Activated CD4-positive, alpha-beta memory T cell treated with anti-CD3 and anti-CD28 coated beads for 36 hours (primary cell): Measurements from ENCODE around the gene RHOA. TPM values are rescaled to one million over a fixed set of nuclear protein-coding genes. Genes with fewer than 3 reads are reported as not detected.
"Not testable (repeated sequence)": the region's sequence is repeated elsewhere in the genome, so short reads cannot be mapped to it uniquely, and the experiment has no call there.

Experiments
- CTCF ChIA-PET: fragments of 350-600 bp; sonication (Branson Sonifier 250); formaldehyde crosslinking; loops from one replicate; lab custom pipeline; 2021; ENCODE audit warnings: antibody characterized with exemption, inconsistent platforms; lab: Charles Lee
- POLR2A ChIA-PET: fragments of 350-600 bp; sonication (Branson Sonifier 250); formaldehyde crosslinking; loops from one replicate; lab custom pipeline; 2021; ENCODE audit warnings: antibody characterized with exemption; lab: Charles Lee
- DNase-seq: peaks from one replicate; pipeline ENCODE4 v3.0.0-alpha.2; 2020
- H3K27ac Mint-ChIP-seq: one replicate; pipeline ENCODE4 v1.8.0; 2021; ENCODE audit warnings: mixed read lengths
- H3K27me3 Mint-ChIP-seq: one replicate; pipeline ENCODE4 v1.8.0; 2021; ENCODE audit warnings: mixed read lengths
- H3K36me3 Mint-ChIP-seq: one replicate; pipeline ENCODE4 v1.8.0; 2021; ENCODE audit warnings: mixed read lengths
- H3K4me1 Mint-ChIP-seq: one replicate; pipeline ENCODE4 v1.8.0; 2021; ENCODE audit warnings: low read depth, mixed read lengths
- H3K4me3 Mint-ChIP-seq: one replicate; pipeline ENCODE4 v1.8.0; 2021; ENCODE audit warnings: mild to moderate bottlenecking, mixed read lengths
- H3K9me3 Mint-ChIP-seq: one replicate; pipeline ENCODE4 v1.8.0; 2021; ENCODE audit warnings: mixed read lengths
- intact Hi-C: fragments of 100-400 bp; cut with micrococcal nuclease; formaldehyde crosslinking; loops from one replicate; pipeline ENCODE4 v1.15.1; 2023
- total RNA-seq, 2 experiments: library from RNA; stranded (reverse); gene quantifications; one replicate each; pipeline ENCODE4 v1.2.3, GENCODE V29; 2021

Gene RHOA
- total RNA-seq, 2 experiments from 2014 or later = 497 to 514 TPM

GRCh38 chr3:49346797-49347251, 65.0 kb downstream of the RHOA start:
- CTCF ChIA-PET = interaction anchor here (0.6 kb wide), 1 partner anchor 102 kb away, joined by 4 read pairs; no protein-coding TSS in a partner anchor
- H3K4me3 Mint-ChIP-seq = no peak overlapping the region
- H3K27me3 Mint-ChIP-seq = no peaks in the 10 kb centered on the region
- H3K27ac Mint-ChIP-seq = no peak overlapping the region
- POLR2A ChIA-PET = no interaction called here
- no peak for DNase-seq
- no peaks in the 10 kb centered on the region for H3K9me3 Mint-ChIP-seq
- no peaks in the 10 kb centered on the region for H3K36me3 Mint-ChIP-seq
- intact Hi-C loops = loop anchor here (10.0 kb wide), 2 partner anchors 252 to 322 kb away; partner anchors contain the start of genes IMPDH2, NDUFAF3 and QRICH1
- peaks cover 24% of the 10 kb centered on the region for H3K4me1 Mint-ChIP-seq

GRCh38 chr3:49343163-49343562, 68.6 kb downstream of the RHOA start:
- Mint-ChIP-seq H3K4me3 (no peak overlapping the region), H3K4me1 (peaks cover 40% of the 10 kb centered on the region), H3K27ac (peak overlapping the region; percentile 39), H3K27me3 (no peaks in the 10 kb centered on the region), H3K9me3 (no peaks in the 10 kb centered on the region), H3K36me3 (peaks cover 3% of the 10 kb centered on the region)
- ChIA-PET POLR2A (interaction anchor here (0.6 kb wide), 1 partner anchor 281 kb away, joined by 7 read pairs; no protein-coding TSS in a partner anchor), CTCF (interaction anchor here (2.3 kb wide), 1 partner anchor 106 kb away, joined by 9 read pairs; no protein-coding TSS in a partner anchor)
- no peak for DNase-seq
- intact Hi-C loops = loop anchor here (10.0 kb wide), 2 partner anchors 248 to 318 kb away; partner anchors contain the start of genes IMPDH2, NDUFAF3 and QRICH1

- H3K4me1 Mint-ChIP-seq = peaks cover 43% of the 10 kb centered on the region
- ChIA-PET CTCF (no interaction called here), POLR2A (interaction anchor here (1.0 kb wide), 1 partner anchor 122 kb away, joined by 6 read pairs; no protein-coding TSS in a partner anchor)
- peak overlapping the region; percentile 82 for H3K27ac Mint-ChIP-seq
- intact Hi-C loops = loop anchor here (10.0 kb wide), 2 partner anchors 247 to 317 kb away; partner anchors contain the start of genes IMPDH2, NDUFAF3 and QRICH1
- no peak for DNase-seq
- H3K4me3 Mint-ChIP-seq = no peak overlapping the region
- H3K36me3 Mint-ChIP-seq = peaks cover 5% of the 10 kb centered on the region
- H3K9me3 Mint-ChIP-seq = no peaks in the 10 kb centered on the region
- H3K27me3 Mint-ChIP-seq = no peaks in the 10 kb centered on the region
Measured at GRCh38 chr3:49341996-49342395, 69.8 kb downstream of the RHOA start.

GRCh38 chr3:49339941-49340800, 71.6 kb downstream of the RHOA start, which contains the start of gene USP4:
TSS of gene USP4 (minus strand) at chr3:49340053. CDS start at chr3:49340024, 29 bp downstream.
- Mint-ChIP-seq H3K4me3 (peak within 1 kb of the TSS; percentile 96), H3K4me1 (peaks cover 43% of the 10 kb centered on the region), H3K9me3 (no peaks in the 10 kb centered on the region), H3K27me3 (no peaks in the 10 kb centered on the region), H3K36me3 (peaks cover 11% of the 10 kb centered on the region), H3K27ac (peak within 1 kb of the TSS; percentile 99)
- DNase-seq = peak; percentile 97
- intact Hi-C loops = loop anchor here (1.0 to 10.0 kb wide), 8 partner anchors 18 to 315 kb away; partner anchors contain the start of genes DAG1, GPX1, IMPDH2 and NDUFAF3
- ChIA-PET CTCF (interaction anchor here (0.8 to 3.3 kb wide), 18 partner anchors 10 to 319 kb away, joined by 3 to 49 read pairs (median 8); partner anchors contain the start of genes DAG1, GPX1, KLHDC8B and NDUFAF3), POLR2A (interaction anchor here (0.8 to 2.9 kb wide), 18 partner anchors 9 to 333 kb away, joined by 3 to 34 read pairs (median 6); partner anchors contain the start of genes DAG1, GPX1, NDUFAF3 and QRICH1)

GRCh38 chr3:49339581-49339940, 72.2 kb downstream of the RHOA start:
- peaks cover 38% of the 10 kb centered on the region for H3K4me1 Mint-ChIP-seq
- intact Hi-C loops = no loop called here
- no peaks in the 10 kb centered on the region for H3K9me3 Mint-ChIP-seq
- no peaks in the 10 kb centered on the region for H3K27me3 Mint-ChIP-seq
- peaks cover 17% of the 10 kb centered on the region for H3K36me3 Mint-ChIP-seq
- H3K4me3 Mint-ChIP-seq = peak overlapping the region; percentile 96
- ChIA-PET CTCF (interaction anchor here (1.2 to 3.3 kb wide), 16 partner anchors 9 to 318 kb away, joined by 3 to 49 read pairs (median 10); partner anchors contain the start of genes DAG1, GPX1, KLHDC8B and NDUFAF3), POLR2A (interaction anchor here (0.8 to 2.9 kb wide), 17 partner anchors 8 to 334 kb away, joined by 3 to 34 read pairs (median 6); partner anchors contain the start of genes DAG1, GPX1, NDUFAF3 and QRICH1)
- peak overlapping the region; percentile 99 for H3K27ac Mint-ChIP-seq
- DNase-seq = peak; percentile 46

GRCh38 chr3:49333916-49334633, 77.7 kb downstream of the RHOA start:
- ChIA-PET POLR2A (interaction anchor here (1.2 kb wide), 1 partner anchor 14 kb away, joined by 3 read pairs; no protein-coding TSS in a partner anchor), CTCF (interaction anchor here (1.5 to 2.2 kb wide), 2 partner anchors 25 to 115 kb away, joined by 5 to 10 read pairs; partner anchors contain the start of gene GPX1)
- Mint-ChIP-seq H3K4me1 (peaks cover 26% of the 10 kb centered on the region), H3K36me3 (peaks cover 36% of the 10 kb centered on the region), H3K27ac (peak overlapping the region; percentile 79), H3K9me3 (no peaks in the 10 kb centered on the region), H3K4me3 (no peak overlapping the region), H3K27me3 (no peaks in the 10 kb centered on the region)
- intact Hi-C loops = no loop called here
- DNase-seq = no peak

GRCh38 chr3:49333091-49333490, 78.7 kb downstream of the RHOA start:
- CTCF ChIA-PET = interaction anchor here (1.7 to 1.8 kb wide), 2 partner anchors 116 to 162 kb away, joined by 3 to 5 read pairs; partner anchors contain the start of gene KLHDC8B
- POLR2A ChIA-PET = interaction anchor here (0.6 to 0.7 kb wide), 2 partner anchors 128 to 390 kb away, joined by 3 to 4 read pairs; no protein-coding TSS in a partner anchor
- Mint-ChIP-seq H3K4me1 (peaks cover 18% of the 10 kb centered on the region), H3K36me3 (peaks cover 38% of the 10 kb centered on the region), H3K9me3 (no peaks in the 10 kb centered on the region), H3K27me3 (no peaks in the 10 kb centered on the region), H3K4me3 (no peak overlapping the region), H3K27ac (peak overlapping the region; percentile 79)
- intact Hi-C loops = no loop called here
- DNase-seq = peak; percentile 30

- ChIA-PET CTCF (no interaction called here), POLR2A (no interaction called here)
- no peak overlapping the region for H3K4me3 Mint-ChIP-seq
- intact Hi-C loops = no loop called here
- H3K36me3 Mint-ChIP-seq = peaks cover 34% of the 10 kb centered on the region
- no peak overlapping the region for H3K27ac Mint-ChIP-seq
- no peak for DNase-seq
- no peaks in the 10 kb centered on the region for H3K27me3 Mint-ChIP-seq
- H3K4me1 Mint-ChIP-seq = peaks cover 12% of the 10 kb centered on the region
- no peaks in the 10 kb centered on the region for H3K9me3 Mint-ChIP-seq
Measured at GRCh38 chr3:49329186-49329585, 82.6 kb downstream of the RHOA start.

GRCh38 chr3:49328350-49328749, 83.4 kb downstream of the RHOA start:
- intact Hi-C loops, CTCF ChIA-PET, H3K4me3 Mint-ChIP-seq, DNase-seq, H3K4me1 Mint-ChIP-seq, H3K27me3 Mint-ChIP-seq, H3K9me3 Mint-ChIP-seq, H3K27ac Mint-ChIP-seq, POLR2A ChIA-PET: not testable (repeated sequence)
- H3K36me3 Mint-ChIP-seq = peaks cover 33% of the 10 kb centered on the region

GRCh38 chr3:49327485-49327884, 84.3 kb downstream of the RHOA start:
- ChIA-PET POLR2A (no interaction called here), CTCF (interaction anchor here (1.0 kb wide), 1 partner anchor 116 kb away, joined by 3 read pairs; no protein-coding TSS in a partner anchor)
- Mint-ChIP-seq H3K4me3 (no peak overlapping the region), H3K36me3 (peaks cover 30% of the 10 kb centered on the region), H3K27me3 (no peaks in the 10 kb centered on the region), H3K27ac (no peak overlapping the region), H3K9me3 (no peaks in the 10 kb centered on the region), H3K4me1 (no peaks in the 10 kb centered on the region)
- DNase-seq = no peak
- intact Hi-C loops = no loop called here

- Mint-ChIP-seq H3K36me3 (peaks cover 39% of the 10 kb centered on the region), H3K27me3 (no peaks in the 10 kb centered on the region), H3K9me3 (no peaks in the 10 kb centered on the region), H3K27ac (no peak overlapping the region), H3K4me3 (no peak overlapping the region), H3K4me1 (no peaks in the 10 kb centered on the region)
- CTCF ChIA-PET = interaction anchor here (0.6 to 1.4 kb wide), 2 partner anchors 27 to 125 kb away, joined by 3 to 4 read pairs; no protein-coding TSS in a partner anchor
- intact Hi-C loops = no loop called here
- POLR2A ChIA-PET = no interaction called here
- DNase-seq = no peak
Measured at GRCh38 chr3:49324768-49325167, 87.0 kb downstream of the RHOA start.
